ENCODE results near the gene ST14.

DNA sequence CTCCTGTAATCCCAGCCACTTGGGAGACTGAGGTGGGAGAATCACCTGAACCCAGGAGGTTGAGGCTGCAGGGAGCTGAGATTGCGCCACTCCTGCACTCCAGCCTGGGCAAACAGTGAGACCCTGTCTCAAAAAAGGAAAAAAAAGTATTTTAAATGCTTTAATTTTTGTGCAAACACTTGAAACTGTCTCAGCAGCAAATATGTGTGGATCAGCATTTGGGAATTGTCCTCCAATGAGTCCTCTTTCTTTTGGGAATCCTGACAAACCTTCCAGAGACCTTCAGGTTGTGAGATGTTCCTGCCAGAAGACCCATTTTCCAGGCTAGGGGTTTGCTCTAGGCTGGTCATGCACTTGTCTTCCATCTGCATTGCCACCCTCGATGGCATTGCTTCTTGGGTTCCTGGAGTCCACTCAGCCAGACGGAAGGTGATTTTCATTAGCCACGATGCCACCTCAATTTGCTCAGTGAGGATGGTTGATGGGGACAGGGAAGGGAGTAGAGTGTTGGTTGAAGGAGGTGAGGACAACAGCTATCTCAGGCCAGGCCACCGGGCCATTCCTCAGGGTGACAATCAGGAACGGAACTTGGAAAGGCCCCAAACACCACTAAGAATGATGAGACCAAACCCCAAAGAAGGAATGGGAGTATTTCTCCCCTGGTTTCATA is 55.4 kb downstream of the ST14 start:
- TF ChIP-seq, protein P1, sequence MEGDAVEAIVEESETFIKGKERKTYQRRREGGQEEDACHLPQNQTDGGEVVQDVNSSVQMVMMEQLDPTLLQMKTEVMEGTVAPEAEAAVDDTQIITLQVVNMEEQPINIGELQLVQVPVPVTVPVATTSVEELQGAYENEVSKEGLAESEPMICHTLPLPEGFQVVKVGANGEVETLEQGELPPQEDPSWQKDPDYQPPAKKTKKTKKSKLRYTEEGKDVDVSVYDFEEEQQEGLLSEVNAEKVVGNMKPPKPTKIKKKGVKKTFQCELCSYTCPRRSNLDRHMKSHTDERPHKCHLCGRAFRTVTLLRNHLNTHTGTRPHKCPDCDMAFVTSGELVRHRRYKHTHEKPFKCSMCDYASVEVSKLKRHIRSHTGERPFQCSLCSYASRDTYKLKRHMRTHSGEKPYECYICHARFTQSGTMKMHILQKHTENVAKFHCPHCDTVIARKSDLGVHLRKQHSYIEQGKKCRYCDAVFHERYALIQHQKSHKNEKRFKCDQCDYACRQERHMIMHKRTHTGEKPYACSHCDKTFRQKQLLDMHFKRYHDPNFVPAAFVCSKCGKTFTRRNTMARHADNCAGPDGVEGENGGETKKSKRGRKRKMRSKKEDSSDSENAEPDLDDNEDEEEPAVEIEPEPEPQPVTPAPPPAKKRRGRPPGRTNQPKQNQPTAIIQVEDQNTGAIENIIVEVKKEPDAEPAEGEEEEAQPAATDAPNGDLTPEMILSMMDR (IDR thresholded peaks at IDR 0.05): no peak
- TF ChIP-seq POLR2A (IDR thresholded peaks at IDR 0.05): no peak

All from esophagus squamous epithelium (tissue), 4 donors.